HG03469 (cell line): ENCODE results near the gene TCEA2.

Experiments
- ATAC-seq: cut with Tn5 transposase; IDR thresholded peaks from one replicate; pipeline ENCODE4 v1.9.1; 2021; ENCODE audit warnings: mild to moderate bottlenecking, moderate library complexity, moderate number of reproducible peaks; ENCODE audit not compliant: unreplicated experiment

TCEA2 gene

GRCh38 chr20:64119301-64119680 is 56.3 kb downstream of the TCEA2 start:
- ATAC-seq: no peak

- no peak for ATAC-seq
Measured at GRCh38 chr20:64119681-64120341, 56.8 kb downstream of the TCEA2 start.

GRCh38 chr20:64121586-64121985 is 58.6 kb downstream of the TCEA2 start:
- ATAC-seq: no peak
